ENCODE measurements around the gene SCLT1.

SCLT1 gene

GRCh38 chr4:128847082-128847724 lies 246.1 kb downstream of the SCLT1 start:
- no peak for TF ChIP-seq FOXP2 (optimal IDR thresholded peaks at IDR 0.05; ENCODE audit: borderline replicate concordance, extremely low read depth, extremely low read length, insufficient read depth)
- no peak for TF ChIP-seq REST (IDR thresholded peaks at IDR 0.05; ENCODE audit: insufficient read depth in 1 of 2, low read depth in 2 of 2, low read length in 2 of 2)
- TF ChIP-seq POLR2AphosphoS5 (IDR thresholded peaks at IDR 0.05; ENCODE audit: low read depth, low read length), result no peak

- TF ChIP-seq POLR2AphosphoS5 (IDR thresholded peaks at IDR 0.05; ENCODE audit: low read depth, low read length), result no peak
- no peak for TF ChIP-seq REST (IDR thresholded peaks at IDR 0.05; ENCODE audit: insufficient read depth in 1 of 2, low read depth in 2 of 2, low read length in 2 of 2)
- no peak for TF ChIP-seq FOXP2 (optimal IDR thresholded peaks at IDR 0.05; ENCODE audit: borderline replicate concordance, extremely low read depth, extremely low read length, insufficient read depth)
- no peak for TF ChIP-seq TAF1 (IDR thresholded peaks at IDR 0.05; ENCODE audit: borderline replicate concordance, insufficient read depth, low read length)
- no peak for TF ChIP-seq SIN3A (IDR thresholded peaks at IDR 0.05; ENCODE audit: borderline replicate concordance, insufficient read depth, low read length)
Measured at GRCh38 chr4:128846063-128846462, 247.3 kb downstream of the SCLT1 start.

- TF ChIP-seq SIN3A (IDR thresholded peaks at IDR 0.05; ENCODE audit: borderline replicate concordance, insufficient read depth, low read length) (no peak), TAF1 (IDR thresholded peaks at IDR 0.05; ENCODE audit: borderline replicate concordance, insufficient read depth, low read length) (no peak), POLR2AphosphoS5 (IDR thresholded peaks at IDR 0.05; ENCODE audit: low read depth, low read length) (no peak), FOXP2 (optimal IDR thresholded peaks at IDR 0.05; ENCODE audit: borderline replicate concordance, extremely low read depth, extremely low read length, insufficient read depth) (no peak), REST (IDR thresholded peaks at IDR 0.05; ENCODE audit: insufficient read depth in 1 of 2, low read depth in 2 of 2, low read length in 2 of 2) (no peak)
Measured at GRCh38 chr4:128844931-128845330, 248.4 kb downstream of the SCLT1 start.

GRCh38 chr4:128841402-128841801 lies 251.9 kb downstream of the SCLT1 start:
- TF ChIP-seq REST (IDR thresholded peaks at IDR 0.05; ENCODE audit: insufficient read depth in 1 of 2, low read depth in 2 of 2, low read length in 2 of 2) (no peak), POLR2AphosphoS5 (IDR thresholded peaks at IDR 0.05; ENCODE audit: low read depth, low read length) (no peak), TAF1 (IDR thresholded peaks at IDR 0.05; ENCODE audit: borderline replicate concordance, insufficient read depth, low read length) (no peak), SIN3A (IDR thresholded peaks at IDR 0.05; ENCODE audit: borderline replicate concordance, insufficient read depth, low read length) (no peak), FOXP2 (optimal IDR thresholded peaks at IDR 0.05; ENCODE audit: borderline replicate concordance, extremely low read depth, extremely low read length, insufficient read depth) (no peak)
